Colonic mucosa (tissue), 4 donors: Measurements from ENCODE around the gene GRP. TPM values are rescaled to one million over a fixed set of nuclear protein-coding genes. Genes with fewer than 3 reads are reported as not detected.

ENCODE experiments used
- DNase-seq: peaks from one replicate; pipeline ENCODE4 v3.0.0-alpha.2; 2020
- H3K27ac ChIP-seq: fragments of 200-600 bp; one replicate; pipeline ENCODE4 v1.8.0; 2021
- H3K27me3 ChIP-seq: fragments of 200-600 bp; one replicate; pipeline ENCODE4 v1.8.0; 2021
- H3K36me3 ChIP-seq: fragments of 200-600 bp; one replicate; pipeline ENCODE4 v1.8.0; 2021
- H3K4me1 ChIP-seq: fragments of 200-600 bp; one replicate; pipeline ENCODE4 v1.8.0; 2021; ENCODE audit warnings: mild to moderate bottlenecking
- H3K4me3 ChIP-seq: fragments of 200-600 bp; one replicate; pipeline ENCODE4 v1.8.0; 2021
- H3K9ac ChIP-seq, 2 donors: one replicate each; pipeline ENCODE4 v1.7.0; 2013; ENCODE audit warnings: control low read depth in 2 of 2, low read depth in 2 of 2, low read length in 2 of 2
- H3K9me3 ChIP-seq: fragments of 200-600 bp; one replicate; pipeline ENCODE4 v1.8.0; 2021
- intact Hi-C: fragments of 100-400 bp; cut with DNase I; formaldehyde crosslinking; loops from one replicate; pipeline ENCODE4 v1.14.1; 2022
- total RNA-seq, 2 donors: library from RNA; stranded (reverse); fragmentation: NEBNext Ultra II Directional in 1 of 2; extraction: Animal tissue kit (Norgen Biotek cat#: 25700) in 1 of 2; gene quantifications; one replicate each; pipeline ENCODE4 v1.2.1, GENCODE V29; 2021
- TF ChIP-seq, protein P1 (sequence below): fragments of 200-600 bp; IDR thresholded peaks from one replicate; pipeline ENCODE4 v1.8.0; 2022; ENCODE audit warnings: antibody characterized with exemption, mild to moderate bottlenecking
- donor health status: healthy.
- donor health status: DM: no; HTN: no; CAD: no.
- donor health status: DM: no; HTN: no; CAD: no.

The GRP gene
- total RNA-seq, 2 donors from 2014 or later: not detected

GRCh38 chr18:59228351-59228750 is 8.4 kb downstream of the GRP start:
- H3K27ac ChIP-seq: no peak overlapping the region
- no peak overlapping the region for H3K4me3 ChIP-seq
- DNase-seq: no peak
- intact Hi-C loops: no loop called here
- H3K9me3 ChIP-seq: no peaks in the 10 kb centered on the region
- no peaks in the 10 kb centered on the region for H3K36me3 ChIP-seq
- H3K27me3 ChIP-seq: no peaks in the 10 kb centered on the region
- TF ChIP-seq, protein P1, sequence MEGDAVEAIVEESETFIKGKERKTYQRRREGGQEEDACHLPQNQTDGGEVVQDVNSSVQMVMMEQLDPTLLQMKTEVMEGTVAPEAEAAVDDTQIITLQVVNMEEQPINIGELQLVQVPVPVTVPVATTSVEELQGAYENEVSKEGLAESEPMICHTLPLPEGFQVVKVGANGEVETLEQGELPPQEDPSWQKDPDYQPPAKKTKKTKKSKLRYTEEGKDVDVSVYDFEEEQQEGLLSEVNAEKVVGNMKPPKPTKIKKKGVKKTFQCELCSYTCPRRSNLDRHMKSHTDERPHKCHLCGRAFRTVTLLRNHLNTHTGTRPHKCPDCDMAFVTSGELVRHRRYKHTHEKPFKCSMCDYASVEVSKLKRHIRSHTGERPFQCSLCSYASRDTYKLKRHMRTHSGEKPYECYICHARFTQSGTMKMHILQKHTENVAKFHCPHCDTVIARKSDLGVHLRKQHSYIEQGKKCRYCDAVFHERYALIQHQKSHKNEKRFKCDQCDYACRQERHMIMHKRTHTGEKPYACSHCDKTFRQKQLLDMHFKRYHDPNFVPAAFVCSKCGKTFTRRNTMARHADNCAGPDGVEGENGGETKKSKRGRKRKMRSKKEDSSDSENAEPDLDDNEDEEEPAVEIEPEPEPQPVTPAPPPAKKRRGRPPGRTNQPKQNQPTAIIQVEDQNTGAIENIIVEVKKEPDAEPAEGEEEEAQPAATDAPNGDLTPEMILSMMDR: no peak
- no peaks in the 10 kb centered on the region for H3K4me1 ChIP-seq
- H3K9ac ChIP-seq: no peak overlapping the region

GRCh38 chr18:59229191-59229590 is 9.2 kb downstream of the GRP start:
- no peaks in the 10 kb centered on the region for H3K9me3 ChIP-seq
- H3K4me1 ChIP-seq: no peaks in the 10 kb centered on the region
- TF ChIP-seq, protein P1: no peak
- no peak overlapping the region for H3K4me3 ChIP-seq
- no peak overlapping the region for H3K27ac ChIP-seq
- DNase-seq: no peak
- H3K27me3 ChIP-seq: no peaks in the 10 kb centered on the region
- H3K9ac ChIP-seq: no peak overlapping the region
- intact Hi-C loops: no loop called here
- H3K36me3 ChIP-seq: no peaks in the 10 kb centered on the region

GRCh38 chr18:59229701-59230443 is 9.9 kb downstream of the GRP start:
- no peaks in the 10 kb centered on the region for H3K9me3 ChIP-seq
- DNase-seq: no peak
- H3K36me3 ChIP-seq: no peaks in the 10 kb centered on the region
- intact Hi-C loops: no loop called here
- no peaks in the 10 kb centered on the region for H3K4me1 ChIP-seq
- TF ChIP-seq, protein P1: no peak
- H3K27me3 ChIP-seq: no peaks in the 10 kb centered on the region
- H3K27ac ChIP-seq: no peak overlapping the region
- H3K4me3 ChIP-seq: no peak overlapping the region
- H3K9ac ChIP-seq: no peak overlapping the region

DNA sequence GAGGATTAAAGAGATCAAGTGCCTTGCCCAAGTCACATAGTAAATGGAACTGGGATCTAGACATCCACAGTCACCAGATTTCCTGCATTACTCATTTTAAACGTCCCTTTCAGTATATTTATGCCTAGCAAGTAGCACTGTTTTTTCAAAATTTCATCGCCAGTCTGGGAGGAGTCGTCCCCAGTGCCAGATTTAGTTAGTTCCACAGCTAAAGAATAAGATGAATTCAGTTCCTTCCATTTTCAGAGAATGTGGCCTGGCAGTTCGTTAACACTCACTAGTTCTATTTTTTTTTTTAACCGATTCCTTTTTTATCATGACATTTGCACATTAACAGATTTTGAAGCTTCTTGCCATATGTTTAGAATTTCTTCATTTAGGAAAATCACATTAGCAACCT is 11.2 kb downstream of the GRP start:
- no peak overlapping the region for H3K27ac ChIP-seq
- intact Hi-C loops: no loop called here
- no peaks in the 10 kb centered on the region for H3K36me3 ChIP-seq
- no peaks in the 10 kb centered on the region for H3K9me3 ChIP-seq
- no peaks in the 10 kb centered on the region for H3K4me1 ChIP-seq
- H3K9ac ChIP-seq: no peak overlapping the region
- TF ChIP-seq, protein P1: no peak
- no peak overlapping the region for H3K4me3 ChIP-seq
- H3K27me3 ChIP-seq: no peaks in the 10 kb centered on the region
- no peak for DNase-seq

DNA sequence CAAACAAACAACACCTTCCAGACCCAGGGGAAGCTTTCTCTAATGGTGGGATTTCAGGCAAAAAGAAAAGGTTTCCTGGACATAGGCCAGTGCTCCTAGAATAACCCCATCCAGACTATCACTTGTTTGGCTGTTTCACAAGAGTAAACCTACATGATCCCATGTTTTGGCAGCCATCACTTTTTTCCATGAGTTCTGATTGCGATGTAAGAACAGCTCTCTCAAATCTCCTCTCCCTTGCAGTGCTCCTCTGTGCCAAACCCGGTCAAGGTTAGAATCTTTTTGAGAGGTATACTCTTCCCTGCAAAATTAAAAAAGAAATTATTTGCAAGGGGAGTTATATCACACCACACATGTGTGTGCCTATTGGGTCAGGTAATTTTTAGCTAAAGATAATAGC is 11.9 kb downstream of the GRP start:
- Histone ChIP-seq H3K27ac (no peak overlapping the region), H3K27me3 (no peaks in the 10 kb centered on the region), H3K9me3 (no peaks in the 10 kb centered on the region), H3K4me3 (no peak overlapping the region), H3K9ac (no peak overlapping the region), H3K36me3 (no peaks in the 10 kb centered on the region), H3K4me1 (no peaks in the 10 kb centered on the region)
- intact Hi-C loops: no loop called here
- DNase-seq: no peak
- TF ChIP-seq, protein P1: no peak
